ENCODE data around the gene ZBTB5. TPM values are rescaled to one million over a fixed set of nuclear protein-coding genes. Genes with fewer than 3 reads are reported as not detected.

The ZBTB5 gene
- total RNA-seq, 2 donors from 2014 or later: 8.7 to 10.0 TPM

Other genes with a start within 250 kb of the ZBTB5 start
- gene GRHPR, start 42.8 kb downstream of the ZBTB5 start, total RNA-seq: 10 to 100 TPM; 70.4 to 78.4 TPM
- 10 to 100 TPM in 1 of 2 donors, 1 to 10 TPM in 1; 8.5 to 11.4 TPM for gene POLR1E, start 20.5 kb upstream of the ZBTB5 start, total RNA-seq
- gene FBXO10, start 110.9 kb upstream of the ZBTB5 start, total RNA-seq: 1 to 10 TPM; 4.0 to 4.4 TPM
- 10 to 100 TPM; 49.1 to 58.5 TPM for gene TOMM5, start 127.1 kb upstream of the ZBTB5 start, total RNA-seq
- under 1 TPM in 1 of 2 donors, not detected in 1; 0.06 TPM for gene FRMPD1, start 185.5 kb upstream of the ZBTB5 start, total RNA-seq

Data from left colon (tissue), 2 donors.